RCC 7860 (cell line): ENCODE data around the gene NUDT19.
"Not testable (repeated sequence)": the region's sequence is repeated elsewhere in the genome, so short reads cannot be mapped to it uniquely, and the experiment has no call there.

Experiments used
- DNase-seq: peaks from one replicate; pipeline ENCODE4 v3.0.0-alpha.2; 2015; ENCODE audit warnings: low spot score
- FAIRE-seq: peaks from 2 replicates; lab custom pipeline; 2012; peaks lifted over from hg19 to GRCh38; lab: Jason Lieb, UNC

The NUDT19 gene

GRCh38 chr19:32704006-32704405, 12.4 kb downstream of the NUDT19 start:
- DNase-seq, FAIRE-seq: not testable (repeated sequence)

GRCh38 chr19:32708457-32708856, 16.8 kb downstream of the NUDT19 start:
- DNase-seq (no peak), FAIRE-seq (no peak)

- DNase-seq = no peak
- FAIRE-seq = no peak
These were observed 17.4 kb downstream of the NUDT19 start for GRCh38 chr19:32709032-32709431.

GRCh38 chr19:32711747-32712146, 20.1 kb downstream of the NUDT19 start:
- no peak for FAIRE-seq
- DNase-seq = no peak

GRCh38 chr19:32716203-32716602, 24.6 kb downstream of the NUDT19 start:
- DNase-seq, FAIRE-seq: not testable (repeated sequence)

- DNase-seq (no peak), FAIRE-seq (no peak)
These were observed 25.9 kb downstream of the NUDT19 start for GRCh38 chr19:32717496-32717895.

GRCh38 chr19:32718286-32718685, 26.7 kb downstream of the NUDT19 start:
- FAIRE-seq = no peak
- no peak for DNase-seq

- DNase-seq (no peak), FAIRE-seq (no peak)
These were observed 28.0 kb downstream of the NUDT19 start, which contains the start of gene TDRD12 for GRCh38 chr19:32719611-32720059. TSS of gene TDRD12 (plus strand) at chr19:32719767. CDS start at chr19:32720073, 306 bp downstream.

GRCh38 chr19:32720216-32720935, 28.8 kb downstream of the NUDT19 start:
- DNase-seq = no peak
- FAIRE-seq = no peak

- FAIRE-seq (no peak), DNase-seq (no peak)
These were observed 29.3 kb downstream of the NUDT19 start for GRCh38 chr19:32720936-32721250.

- FAIRE-seq (no peak), DNase-seq (no peak)
These were observed 44.3 kb downstream of the NUDT19 start for GRCh38 chr19:32735936-32736335.

GRCh38 chr19:32743021-32743420, 51.4 kb downstream of the NUDT19 start:
- DNase-seq = no peak

GRCh38 chr19:32743447-32743846, 51.8 kb downstream of the NUDT19 start:
- DNase-seq = no peak
- no peak for FAIRE-seq

More at GRCh38 chr19:32743021-32743420, 51.4 kb downstream of the NUDT19 start:
- no peak for FAIRE-seq

GRCh38 chr19:32744555-32745325, 53.1 kb downstream of the NUDT19 start:
- FAIRE-seq (no peak), DNase-seq (no peak)

- DNase-seq, FAIRE-seq: not testable (repeated sequence)
These were observed 54.1 kb downstream of the NUDT19 start for GRCh38 chr19:32745594-32746251.

GRCh38 chr19:32746631-32747196, 55.1 kb downstream of the NUDT19 start:
- not testable (repeated sequence) for FAIRE-seq, DNase-seq

- no peak for FAIRE-seq
- DNase-seq = no peak
These were observed 56.9 kb downstream of the NUDT19 start for GRCh38 chr19:32748497-32748896.

GRCh38 chr19:32748948-32749347, 57.3 kb downstream of the NUDT19 start:
- DNase-seq (no peak), FAIRE-seq (no peak)

GRCh38 chr19:32749361-32749760, 57.7 kb downstream of the NUDT19 start:
- DNase-seq (no peak), FAIRE-seq (no peak)

- DNase-seq (no peak), FAIRE-seq (no peak)
These were observed 58.9 kb downstream of the NUDT19 start for GRCh38 chr19:32750441-32751055.

GRCh38 chr19:32751066-32751465, 59.4 kb downstream of the NUDT19 start:
- FAIRE-seq = no peak
- no peak for DNase-seq
